Panc1 (cell line): ENCODE measurements around the gene MRPL55. TPM values are rescaled to one million over a fixed set of nuclear protein-coding genes. Genes with fewer than 3 reads are reported as not detected.

Source experiments
- ATAC-seq: fragments of 200-7000 bp; cut with Tn5 transposase; 2 replicates; pipeline ENCODE4 v1.9.1; 2020; ENCODE audit warnings: mild to moderate bottlenecking, moderate library complexity
- BruUV-seq: library from RNA; stranded (reverse); fragments of 400-500 nt; replicated peaks from 2 replicates; lab custom pipeline; 2021; lab: Mats Ljungman, UMichigan
- CTCF ChIA-PET: fragments of 300-600 bp; sonication (Branson Sonifier 250); formaldehyde crosslinking; loops from one replicate; lab custom pipeline; 2022; ENCODE audit warnings: antibody characterized with exemption; lab: Charles Lee
- POLR2A ChIA-PET: fragments of 300-600 bp; sonication (Branson Sonifier 250); formaldehyde crosslinking; loops from one replicate; lab custom pipeline; 2022; ENCODE audit warnings: antibody characterized with exemption; lab: Charles Lee
- DNase-seq: peaks from one replicate; pipeline ENCODE4 v3.0.0-alpha.2; 2010; ENCODE audit warnings: low read depth, low spot score
- H3K27ac ChIP-seq: 2 replicates; pipeline ENCODE4 v1.5.1; 2011; ENCODE audit warnings: mild to moderate bottlenecking, low read length, inconsistent platforms
- H3K27me3 ChIP-seq: fragments of 200-500 bp; sonication (Bioruptor generic); 2 replicates; pipeline ENCODE4 v1.6.0; 2014; ENCODE audit warnings: low read length, inconsistent platforms; ENCODE audit not compliant: control insufficient read depth, insufficient read depth
- H3K36me3 ChIP-seq: fragments of 200-500 bp; sonication (Bioruptor generic); 2 replicates; pipeline ENCODE4 v1.5.1; 2014; ENCODE audit warnings: inconsistent platforms, mild to moderate bottlenecking, low read length, moderate library complexity; ENCODE audit not compliant: control insufficient read depth, insufficient read depth
- H3K4me1 ChIP-seq: 2 replicates; pipeline ENCODE4 v1.5.1; 2011; ENCODE audit warnings: inconsistent platforms, mild to moderate bottlenecking, low read length, moderate library complexity; ENCODE audit not compliant: control insufficient read depth, insufficient read depth
- H3K4me3 ChIP-seq, 2 experiments: 2 replicates each; pipeline ENCODE4 v1.5.1; 2011 to 2012; ENCODE audit warnings: low read depth in 2 of 2, low read length in 2 of 2, mild to moderate bottlenecking in 2 of 2, inconsistent platforms in 1 of 2, moderate library complexity in 1 of 2
- H3K9me3 ChIP-seq: fragments of 200-500 bp; sonication (Bioruptor generic); 2 replicates; pipeline ENCODE4 v1.5.1; 2014; ENCODE audit warnings: low read depth, mild to moderate bottlenecking, inconsistent platforms, low read length, moderate library complexity; ENCODE audit not compliant: control insufficient read depth, insufficient read depth
- CTCF ChIP-seq: fragments of 450-650 bp; IDR thresholded peaks from 2 replicates; pipeline ENCODE4 v1.5.1; 2017; ENCODE audit warnings: mild to moderate bottlenecking
- POLR2AphosphoS5 ChIP-seq: IDR thresholded peaks from 2 replicates; pipeline ENCODE4 v1.6.1; 2012; ENCODE audit warnings: mild to moderate bottlenecking, low read depth, low read length, moderate library complexity
- REST ChIP-seq, 2 experiments: IDR thresholded peaks; 2 replicates each; pipeline ENCODE4 v1.6.1; 2011 to 2012; ENCODE audit warnings: low read depth in 2 of 2, control low read depth in 1 of 2, low read length in 1 of 2, mild to moderate bottlenecking in 1 of 2, moderate library complexity in 1 of 2; ENCODE audit not compliant: insufficient read depth in 1 of 2
- SIN3A ChIP-seq: IDR thresholded peaks from 2 replicates; pipeline ENCODE4 v1.6.1; 2012; ENCODE audit warnings: low read depth, mild to moderate bottlenecking, low read length, moderate library complexity, borderline replicate concordance; ENCODE audit not compliant: insufficient read depth
- TCF7L2 ChIP-seq: IDR thresholded peaks from 2 replicates; pipeline ENCODE4 v1.6.1; 2011; ENCODE audit warnings: mild to moderate bottlenecking, low read depth, low read length, inconsistent platforms
- in situ Hi-C: cut with HindIII; loops from 2 replicates; pipeline ENCODE4 v1.10.0; 2016; ENCODE audit warnings: low sequenced_read_pairs, low pct_unique_long_range_greater_than_20kb
- intact Hi-C: fragments of 100-400 bp; cut with micrococcal nuclease; formaldehyde crosslinking; loops from one replicate; pipeline ENCODE4 v1.10.0; 2022; ENCODE audit not compliant: unreplicated experiment
- total RNA-seq: library from RNA; stranded (reverse); gene quantifications from one replicate; pipeline ENCODE4 v1.2.1, GENCODE V29; 2021; ENCODE audit not compliant: unreplicated experiment

The MRPL55 gene
- total RNA-seq, 1 experiment from 2014 or later = 53.0 TPM

DNA sequence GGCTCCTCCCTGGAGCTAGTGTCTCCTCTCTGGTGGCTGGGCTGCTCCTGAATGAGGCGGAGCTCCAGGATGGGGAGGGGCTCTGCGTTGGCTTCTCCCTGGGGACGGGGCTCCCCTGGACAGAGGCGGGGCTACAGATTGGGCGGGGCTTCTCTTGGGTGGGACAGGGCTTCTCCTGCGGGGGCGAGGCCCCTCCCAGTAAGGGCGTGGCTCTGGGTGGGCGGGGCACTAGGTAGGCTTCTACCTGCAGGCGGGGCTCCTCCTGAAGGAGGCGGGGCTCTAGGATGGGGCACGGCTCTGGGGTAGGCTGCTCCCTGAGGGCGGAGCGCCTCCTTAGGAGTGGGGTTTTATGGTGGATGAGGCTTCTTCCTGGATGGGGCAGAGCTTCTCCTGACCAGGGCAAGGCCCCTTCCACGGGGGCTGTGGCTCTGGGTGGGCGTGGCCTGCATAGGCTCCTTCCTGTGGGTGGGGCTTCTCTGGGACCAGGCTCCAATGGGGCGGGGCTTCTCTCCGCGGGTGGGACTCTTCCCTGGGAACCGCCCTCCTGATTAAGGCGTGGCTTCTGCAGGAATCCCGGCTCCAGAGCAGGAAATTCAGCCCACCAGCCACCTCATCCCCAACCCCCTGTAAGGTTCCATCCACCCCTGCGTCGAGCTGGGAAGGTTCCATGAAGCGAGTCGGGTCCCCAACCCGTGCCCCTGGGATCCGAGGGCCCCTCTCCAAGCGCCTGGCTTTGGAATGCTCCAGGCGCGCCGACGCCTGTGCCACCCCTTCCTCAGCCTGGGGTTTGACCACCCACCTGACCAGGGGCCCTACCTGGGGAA, 49.3 kb downstream of the MRPL55 start:
- H3K9me3 ChIP-seq = no peaks in the 10 kb centered on the region
- peaks cover 3% of the 10 kb centered on the region; the same call in 1 of the 2 replicates for H3K4me1 ChIP-seq
- in situ Hi-C loops (no loop called here), intact Hi-C loops (no loop called here)
- ATAC-seq (peak; percentile 52), DNase-seq (no peak)
- no peak for TF ChIP-seq CTCF
- TF ChIP-seq POLR2AphosphoS5 = no peak
- TF ChIP-seq SIN3A = no peak
- no peak for TF ChIP-seq REST (IDR thresholded peaks at IDR 0.05; ENCODE audit: insufficient read depth in 1 of 2, low read depth in 2 of 2, low read length in 1 of 2)
- TF ChIP-seq TCF7L2 = no peak
- CTCF ChIA-PET = interaction anchor here (0.6 to 1.0 kb wide), 4 partner anchors 9 to 60 kb away, joined by 3 to 11 read pairs (median 4); no protein-coding TSS in a partner anchor
- H3K27me3 ChIP-seq = peaks cover 6% of the 10 kb centered on the region; the same call in 1 of the 2 replicates
- no peak overlapping the region for H3K27ac ChIP-seq
- POLR2A ChIA-PET = interaction anchor here (0.6 kb wide), 3 partner anchors 27 to 1327 kb away, joined by 4 read pairs; no protein-coding TSS in a partner anchor
- H3K36me3 ChIP-seq = no peaks in the 10 kb centered on the region
- BruUV-seq = no TSS peak
- H3K4me3 ChIP-seq = peak overlapping the region; percentile 26 to 46

DNA sequence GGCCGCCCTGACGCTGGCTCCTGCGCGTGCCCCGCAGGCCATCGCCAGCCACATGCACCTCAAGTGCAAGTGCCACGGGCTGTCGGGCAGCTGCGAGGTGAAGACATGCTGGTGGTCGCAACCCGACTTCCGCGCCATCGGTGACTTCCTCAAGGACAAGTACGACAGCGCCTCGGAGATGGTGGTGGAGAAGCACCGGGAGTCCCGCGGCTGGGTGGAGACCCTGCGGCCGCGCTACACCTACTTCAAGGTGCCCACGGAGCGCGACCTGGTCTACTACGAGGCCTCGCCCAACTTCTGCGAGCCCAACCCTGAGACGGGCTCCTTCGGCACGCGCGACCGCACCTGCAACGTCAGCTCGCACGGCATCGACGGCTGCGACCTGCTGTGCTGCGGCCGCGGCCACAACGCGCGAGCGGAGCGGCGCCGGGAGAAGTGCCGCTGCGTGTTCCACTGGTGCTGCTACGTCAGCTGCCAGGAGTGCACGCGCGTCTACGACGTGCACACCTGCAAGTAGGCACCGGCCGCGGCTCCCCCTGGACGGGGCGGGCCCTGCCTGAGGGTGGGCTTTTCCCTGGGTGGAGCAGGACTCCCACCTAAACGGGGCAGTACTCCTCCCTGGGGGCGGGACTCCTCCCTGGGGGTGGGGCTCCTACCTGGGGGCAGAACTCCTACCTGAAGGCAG, 50.0 kb downstream of the MRPL55 start:
- no TSS peak for BruUV-seq
- Histone ChIP-seq H3K27ac (no peak overlapping the region), H3K4me3 (peak overlapping the region in 1 of 2 experiments; percentile 46; a peak in 2 of 4 replicates), H3K9me3 (no peaks in the 10 kb centered on the region), H3K4me1 (peaks cover 3% of the 10 kb centered on the region; the same call in 1 of the 2 replicates), H3K36me3 (no peaks in the 10 kb centered on the region), H3K27me3 (peaks cover 6% of the 10 kb centered on the region; the same call in 1 of the 2 replicates)
- no peak for ATAC-seq
- POLR2A ChIA-PET = no interaction called here
- CTCF ChIA-PET = interaction anchor here (0.7 to 1.0 kb wide), 2 partner anchors 14 to 60 kb away, joined by 4 to 11 read pairs; no protein-coding TSS in a partner anchor
- in situ Hi-C loops (no loop called here), intact Hi-C loops (no loop called here)
- no peak for TF ChIP-seq REST (IDR thresholded peaks at IDR 0.05; ENCODE audit: insufficient read depth in 1 of 2, low read depth in 2 of 2, low read length in 1 of 2)
- TF ChIP-seq TCF7L2 = no peak
- TF ChIP-seq SIN3A = no peak
- no peak for TF ChIP-seq POLR2AphosphoS5
- TF ChIP-seq CTCF = no peak
- no peak for DNase-seq
